Lower lobe of right lung (tissue), 2 donors: Measurements from ENCODE around the gene SIM2. TPM values are rescaled to one million over a fixed set of nuclear protein-coding genes. Genes with fewer than 3 reads are reported as not detected.

Experiments
- ATAC-seq, 2 donors: fragments of 200-7000 bp; cut with Tn5 transposase; one replicate each; pipeline ENCODE4 v1.9.1; 2020 to 2022; ENCODE audit warnings: mild to moderate bottlenecking in 2 of 2, moderate library complexity in 2 of 2
- DNase-seq: peaks from one replicate; pipeline ENCODE4 v3.0.0-alpha.2; 2020
- H3K27ac ChIP-seq: fragments of 200-600 bp; one replicate; pipeline ENCODE4 v1.8.0; 2022
- H3K27me3 ChIP-seq: fragments of 200-600 bp; one replicate; pipeline ENCODE4 v1.8.0; 2022; ENCODE audit warnings: low read depth
- H3K36me3 ChIP-seq: fragments of 200-600 bp; one replicate; pipeline ENCODE4 v1.8.0; 2022; ENCODE audit warnings: mild to moderate bottlenecking
- H3K4me1 ChIP-seq: fragments of 200-600 bp; one replicate; pipeline ENCODE4 v1.8.0; 2022
- H3K4me3 ChIP-seq: fragments of 200-600 bp; one replicate; pipeline ENCODE4 v1.8.0; 2022; ENCODE audit warnings: mild to moderate bottlenecking
- H3K9me3 ChIP-seq: fragments of 200-600 bp; one replicate; pipeline ENCODE4 v1.8.0; 2022
- CTCF ChIP-seq: fragments of 200-600 bp; IDR thresholded peaks from one replicate; pipeline ENCODE4 v1.8.0; 2022; ENCODE audit warnings: antibody characterized with exemption, mild to moderate bottlenecking
- intact Hi-C: fragments of 100-400 bp; cut with DNase I; formaldehyde crosslinking; loops from one replicate; pipeline ENCODE4 v1.11.0; 2022
- total RNA-seq: library from RNA; stranded (reverse); fragmentation: NEBNext Ultra II Directional; extraction: Animal tissue kit (Norgen Biotek cat#: 25700); gene quantifications from one replicate; pipeline ENCODE4 v1.2.1, GENCODE V29; 2021
- donor health status: DM: no; HTN: yes; CAD: no; lungs with severe emphysema.

The SIM2 gene
- total RNA-seq, 1 donor from 2014 or later = not detected

GRCh38 chr21:36729310-36729970 lies 30.5 kb downstream of the SIM2 start:
- DNase-seq (no peak), ATAC-seq (no peak)
- no peaks in the 10 kb centered on the region for H3K36me3 ChIP-seq
- H3K27me3 ChIP-seq = peaks cover 30% of the 10 kb centered on the region
- intact Hi-C loops = no loop called here
- TF ChIP-seq CTCF = no peak
- H3K4me3 ChIP-seq = no peak overlapping the region
- no peaks in the 10 kb centered on the region for H3K4me1 ChIP-seq
- H3K27ac ChIP-seq = no peak overlapping the region
- H3K9me3 ChIP-seq = no peaks in the 10 kb centered on the region

- H3K27ac ChIP-seq = no peak overlapping the region
- no peaks in the 10 kb centered on the region for H3K36me3 ChIP-seq
- intact Hi-C loops = no loop called here
- H3K9me3 ChIP-seq = no peaks in the 10 kb centered on the region
- peaks cover 35% of the 10 kb centered on the region for H3K27me3 ChIP-seq
- TF ChIP-seq CTCF = no peak
- H3K4me3 ChIP-seq = no peak overlapping the region
- ATAC-seq (peak in 1 of 2 donors; percentile 43), DNase-seq (no peak)
- H3K4me1 ChIP-seq = no peaks in the 10 kb centered on the region
Measured at GRCh38 chr21:36730291-36731281, 31.7 kb downstream of the SIM2 start.

GRCh38 chr21:36732217-36732616 lies 33.3 kb downstream of the SIM2 start:
- no peak for DNase-seq
- no peak for ATAC-seq
- no peak overlapping the region for H3K4me3 ChIP-seq

GRCh38 chr21:36732761-36733160 lies 33.8 kb downstream of the SIM2 start:
- no peak for ATAC-seq
- DNase-seq = no peak
- intact Hi-C loops = no loop called here
- no peak for TF ChIP-seq CTCF
- Histone ChIP-seq H3K27ac (no peak overlapping the region), H3K36me3 (no peaks in the 10 kb centered on the region), H3K4me1 (no peaks in the 10 kb centered on the region), H3K4me3 (no peak overlapping the region), H3K9me3 (no peaks in the 10 kb centered on the region), H3K27me3 (peaks cover 41% of the 10 kb centered on the region)

More at GRCh38 chr21:36732217-36732616, 33.3 kb downstream of the SIM2 start:
- peaks cover 39% of the 10 kb centered on the region for H3K27me3 ChIP-seq
- intact Hi-C loops = no loop called here
- no peak for TF ChIP-seq CTCF
- H3K9me3 ChIP-seq = no peaks in the 10 kb centered on the region
- H3K4me1 ChIP-seq = no peaks in the 10 kb centered on the region
- H3K27ac ChIP-seq = no peak overlapping the region
- H3K36me3 ChIP-seq = no peaks in the 10 kb centered on the region

- intact Hi-C loops = no loop called here
- Histone ChIP-seq H3K9me3 (no peaks in the 10 kb centered on the region), H3K27ac (no peak overlapping the region), H3K4me1 (no peaks in the 10 kb centered on the region), H3K27me3 (peaks cover 38% of the 10 kb centered on the region), H3K36me3 (no peaks in the 10 kb centered on the region), H3K4me3 (no peak overlapping the region)
- DNase-seq (no peak), ATAC-seq (no peak)
- TF ChIP-seq CTCF = no peak
Measured at GRCh38 chr21:36733857-36734256, 34.9 kb downstream of the SIM2 start.
